GM13976 (cell line): ENCODE data around the gene PSMD8.
A peak's percentile ranks its signal among the peaks of the same experiment; 100 is the strongest.

Experiments
- DNase-seq: peaks from one replicate; pipeline ENCODE4 v3.0.0; 2012; ENCODE audit warnings: low spot score
- in situ Hi-C: fragments of 300-500 bp; cut with MboI; formaldehyde crosslinking; loops from one replicate; pipeline ENCODE4 v1.12.0; 2022; ENCODE audit warnings: low sequenced_read_pairs, mixed read lengths, inconsistent platforms; ENCODE audit not compliant: unreplicated experiment
- TF ChIP-seq, protein P1 (sequence below): IDR thresholded peaks from 2 replicates; pipeline ENCODE4 v1.5.1; 2012; ENCODE audit warnings: borderline replicate concordance, mild to moderate bottlenecking; ENCODE audit not compliant: insufficient read depth; ENCODE audit errors: extremely low read depth, missing control alignments, control extremely low read depth

PSMD8 gene

DNA sequence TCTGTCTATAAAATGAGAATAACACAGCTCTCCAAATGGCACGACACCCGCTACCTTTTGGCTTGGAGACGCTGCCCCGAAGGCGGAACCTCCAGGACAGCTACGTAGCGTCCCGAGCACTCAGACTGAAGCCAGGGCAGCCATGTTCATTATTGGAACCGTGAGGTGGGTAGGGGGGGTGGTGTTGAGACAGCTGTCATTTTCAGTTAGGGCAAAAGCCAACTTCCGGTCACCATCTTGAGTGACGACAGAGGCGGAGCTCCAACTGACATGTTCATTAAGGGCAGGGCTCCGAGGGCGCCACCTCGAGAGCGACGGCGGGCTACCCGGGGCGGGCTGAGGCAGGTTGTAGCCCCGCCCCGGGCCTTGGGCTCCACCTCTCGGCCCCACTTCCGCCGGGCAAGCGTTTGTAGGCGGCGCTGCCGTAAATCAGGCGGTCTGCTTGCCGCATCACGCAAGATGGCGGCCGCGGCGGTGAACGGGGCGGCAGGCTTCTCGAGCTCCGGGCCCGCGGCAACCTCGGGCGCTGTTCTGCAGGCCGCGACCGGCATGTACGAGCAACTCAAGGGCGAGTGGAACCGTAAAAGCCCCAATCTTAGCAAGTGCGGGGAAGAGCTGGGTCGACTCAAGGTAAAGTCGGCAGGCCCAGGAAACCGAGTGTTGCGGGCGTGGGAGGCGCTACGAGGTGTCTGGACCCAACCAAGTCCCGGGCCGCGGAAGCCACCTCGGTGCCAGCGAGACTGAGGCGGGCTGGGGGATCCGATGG, at the start of gene PSMD8:
PSMD8 (plus strand) TSS at position 240 of the 766 bp plus-strand sequence; CDS start at position 271, 31 bp downstream.
- in situ Hi-C loops, result no loop called here
- DNase-seq, result peak; percentile 99

DNA sequence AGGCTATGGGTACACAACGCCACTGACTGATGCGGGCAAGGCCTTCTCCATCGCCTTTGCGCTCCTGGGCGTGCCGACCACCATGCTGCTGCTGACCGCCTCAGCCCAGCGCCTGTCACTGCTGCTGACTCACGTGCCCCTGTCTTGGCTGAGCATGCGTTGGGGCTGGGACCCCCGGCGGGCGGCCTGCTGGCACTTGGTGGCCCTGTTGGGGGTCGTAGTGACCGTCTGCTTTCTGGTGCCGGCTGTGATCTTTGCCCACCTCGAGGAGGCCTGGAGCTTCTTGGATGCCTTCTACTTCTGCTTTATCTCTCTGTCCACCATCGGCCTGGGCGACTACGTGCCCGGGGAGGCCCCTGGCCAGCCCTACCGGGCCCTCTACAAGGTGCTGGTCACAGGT, 47.8 kb upstream of the PSMD8 start:
- TF ChIP-seq, protein P1, sequence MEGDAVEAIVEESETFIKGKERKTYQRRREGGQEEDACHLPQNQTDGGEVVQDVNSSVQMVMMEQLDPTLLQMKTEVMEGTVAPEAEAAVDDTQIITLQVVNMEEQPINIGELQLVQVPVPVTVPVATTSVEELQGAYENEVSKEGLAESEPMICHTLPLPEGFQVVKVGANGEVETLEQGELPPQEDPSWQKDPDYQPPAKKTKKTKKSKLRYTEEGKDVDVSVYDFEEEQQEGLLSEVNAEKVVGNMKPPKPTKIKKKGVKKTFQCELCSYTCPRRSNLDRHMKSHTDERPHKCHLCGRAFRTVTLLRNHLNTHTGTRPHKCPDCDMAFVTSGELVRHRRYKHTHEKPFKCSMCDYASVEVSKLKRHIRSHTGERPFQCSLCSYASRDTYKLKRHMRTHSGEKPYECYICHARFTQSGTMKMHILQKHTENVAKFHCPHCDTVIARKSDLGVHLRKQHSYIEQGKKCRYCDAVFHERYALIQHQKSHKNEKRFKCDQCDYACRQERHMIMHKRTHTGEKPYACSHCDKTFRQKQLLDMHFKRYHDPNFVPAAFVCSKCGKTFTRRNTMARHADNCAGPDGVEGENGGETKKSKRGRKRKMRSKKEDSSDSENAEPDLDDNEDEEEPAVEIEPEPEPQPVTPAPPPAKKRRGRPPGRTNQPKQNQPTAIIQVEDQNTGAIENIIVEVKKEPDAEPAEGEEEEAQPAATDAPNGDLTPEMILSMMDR, result no peak

More for the DNA sequence above, at the start of gene PSMD8:
- TF ChIP-seq, protein P1, result peak; percentile 9

DNA sequence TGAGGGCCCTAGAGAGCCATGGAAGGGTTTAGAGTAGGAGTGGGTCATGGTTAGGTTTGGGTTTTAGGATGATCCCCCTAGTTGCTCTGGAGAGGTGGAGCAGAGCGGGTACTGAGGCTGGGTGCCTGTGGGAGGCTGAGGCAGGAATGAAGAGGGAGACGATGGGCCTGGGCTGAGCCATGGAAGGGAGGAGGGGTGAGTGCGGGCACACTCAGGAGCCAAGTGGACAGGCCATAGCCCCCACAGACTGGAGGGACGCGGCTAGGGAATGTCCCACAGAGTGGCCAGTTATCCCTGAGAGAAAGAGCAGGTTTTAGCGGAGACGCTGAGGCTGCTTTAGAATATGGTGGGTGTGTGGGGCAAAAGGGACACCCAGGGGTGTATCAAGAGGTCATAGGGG, 44.7 kb upstream of the PSMD8 start:
- in situ Hi-C loops, result loop anchor here (5.0 to 10.0 kb wide), 2 partner anchors 92 to 435 kb away; no protein-coding TSS in a partner anchor
- TF ChIP-seq, protein P1, result no peak
- DNase-seq, result no peak

More for the DNA sequence above, 47.8 kb upstream of the PSMD8 start:
- no peak for DNase-seq
- in situ Hi-C loops, result no loop called here

DNA sequence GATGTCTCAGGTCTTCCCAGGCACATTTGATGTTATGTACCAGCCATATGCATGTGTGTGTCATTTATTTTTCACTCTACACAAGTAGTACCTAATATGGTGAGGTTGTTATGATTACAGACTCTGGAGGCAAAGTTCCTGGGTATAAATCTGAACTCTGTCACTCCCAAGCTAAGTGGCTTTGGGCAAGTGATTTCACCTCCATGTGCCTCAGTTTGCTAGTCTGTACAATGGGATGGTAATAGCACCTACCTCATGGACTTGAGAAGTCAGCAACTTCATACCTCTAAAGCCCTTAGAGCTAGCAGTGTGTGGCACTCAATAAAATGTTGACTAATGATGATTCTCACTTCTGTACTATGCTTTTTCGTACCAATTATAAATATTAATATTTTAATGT, 42.6 kb upstream of the PSMD8 start:
- no peak for DNase-seq
- TF ChIP-seq, protein P1, result no peak
- in situ Hi-C loops, result loop anchor here (5.0 to 10.0 kb wide), 2 partner anchors 94 to 437 kb away; no protein-coding TSS in a partner anchor

DNA sequence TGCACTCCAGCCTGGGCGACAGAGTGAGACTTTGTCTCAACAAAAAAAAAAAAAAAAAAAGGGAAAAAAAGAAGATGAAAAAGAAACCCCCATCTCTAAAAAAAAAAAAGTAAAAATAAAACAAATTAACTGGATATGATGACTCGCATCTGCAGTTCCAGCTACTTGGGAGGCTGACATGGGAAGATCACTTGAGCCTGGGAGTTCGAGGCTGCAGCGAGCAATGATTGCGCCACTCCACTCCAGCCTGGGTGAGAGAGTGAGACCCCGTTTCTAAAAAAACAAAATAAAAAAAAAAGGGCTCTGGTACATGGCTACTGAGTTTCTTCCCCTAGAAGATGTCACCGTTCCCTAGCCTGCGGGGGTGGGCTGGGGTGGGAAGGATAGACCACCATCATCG, 41.1 kb upstream of the PSMD8 start:
- TF ChIP-seq, protein P1, result no peak
- DNase-seq, result no peak
- in situ Hi-C loops, result loop anchor here (5.0 to 10.0 kb wide), 2 partner anchors 96 to 438 kb away; no protein-coding TSS in a partner anchor

DNA sequence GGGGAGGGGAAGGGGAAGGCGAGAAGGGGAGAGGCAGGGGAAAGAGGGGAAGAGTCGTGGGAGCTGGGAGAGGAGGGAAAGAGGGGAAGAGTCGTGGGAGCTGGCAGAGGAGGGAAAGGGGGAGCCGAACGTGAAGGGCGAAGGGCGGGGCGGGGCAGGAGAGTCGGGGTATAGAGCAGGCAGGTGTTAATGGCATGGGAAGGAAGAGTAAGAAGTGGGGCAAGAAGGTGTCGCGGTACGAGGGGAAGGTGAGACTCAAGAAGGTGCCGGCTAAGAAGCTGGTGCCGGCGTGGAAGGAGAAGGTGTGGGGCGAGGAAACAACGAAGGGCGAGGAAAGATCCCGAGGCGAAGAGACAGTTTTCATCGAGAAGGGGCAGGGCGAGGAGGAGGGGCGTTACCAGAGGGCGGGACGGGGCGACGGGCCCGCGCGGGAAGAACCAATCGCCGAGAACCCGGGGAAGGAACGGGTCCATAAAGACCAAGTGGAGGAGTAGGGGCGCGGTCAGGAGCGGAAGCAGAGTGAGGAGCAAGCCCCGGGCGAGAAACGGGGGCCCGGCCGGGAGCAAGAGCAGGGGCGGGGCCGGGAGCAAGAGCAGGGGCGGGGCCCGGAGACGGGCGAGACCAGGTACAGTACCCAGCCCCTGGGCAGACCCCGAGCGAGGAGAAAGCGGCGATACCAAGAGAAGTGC, 38.3 kb upstream of the PSMD8 start:
- TF ChIP-seq, protein P1, result no peak
- in situ Hi-C loops, result loop anchor here (10.0 kb wide), 1 partner anchor 441 kb away; no protein-coding TSS in a partner anchor
- DNase-seq, result peak; percentile 95
